ENCODE measurements around the gene PDIA6. TPM values are rescaled to one million over a fixed set of nuclear protein-coding genes. Genes with fewer than 3 reads are reported as not detected.

Gene PDIA6
- total and polyA plus RNA-seq, 4 donors = 164 to 222 (median 168) TPM

DNA sequence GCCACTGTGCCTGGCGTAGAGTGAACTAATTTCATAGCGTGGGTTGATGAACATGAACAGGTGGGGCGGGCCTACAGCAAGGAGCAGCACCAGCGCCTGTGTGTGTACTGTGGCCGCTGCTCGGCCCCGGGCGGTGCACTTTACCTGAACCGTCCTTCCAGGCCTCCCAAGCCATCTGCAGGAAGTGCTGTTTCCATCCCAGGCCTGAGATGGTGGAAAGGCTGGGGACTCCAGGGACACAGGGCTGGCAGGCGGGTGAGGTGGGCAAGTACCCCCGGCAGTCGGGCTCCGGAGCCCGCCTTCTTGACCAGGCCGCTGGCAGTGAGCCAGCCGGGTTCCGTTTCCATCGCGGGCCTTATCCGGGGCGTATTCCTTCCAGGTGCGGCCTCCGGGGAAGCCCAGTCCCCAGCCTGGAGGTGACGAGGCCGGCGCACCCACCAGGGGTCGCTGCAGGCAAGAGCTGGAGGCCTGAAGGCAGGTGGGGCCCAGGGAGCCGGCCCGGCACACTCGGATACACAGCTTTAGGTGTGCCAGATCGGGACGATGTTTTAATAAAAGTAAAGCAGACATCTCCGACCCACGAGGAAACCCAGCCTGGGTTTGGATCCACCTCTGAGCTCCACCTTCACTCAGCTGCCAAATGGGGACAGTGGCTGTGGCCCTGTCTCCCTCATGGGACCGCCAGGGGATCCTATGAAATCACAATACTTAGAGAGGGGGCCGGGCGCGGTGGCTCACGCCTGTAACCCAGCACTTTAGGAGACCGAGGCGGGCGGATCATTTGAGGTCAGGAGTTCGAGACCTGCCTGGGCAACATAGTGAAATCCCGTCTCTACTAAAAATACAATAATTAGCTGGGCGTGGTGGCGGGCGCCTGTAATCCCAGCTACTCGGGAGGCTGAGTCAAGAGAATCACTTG lies 22.7 kb upstream of the PDIA6 start:
- peak in 2 of 6 donors; percentile 73 to 79 for DNase-seq (ENCODE audit: low read depth in 4 of 6, low spot score in 6 of 6)
- H3K27me3 ChIP-seq (ENCODE audit: control insufficient read depth, insufficient read depth, low read length) = peaks cover 9% of the 10 kb centered on the region

DNA sequence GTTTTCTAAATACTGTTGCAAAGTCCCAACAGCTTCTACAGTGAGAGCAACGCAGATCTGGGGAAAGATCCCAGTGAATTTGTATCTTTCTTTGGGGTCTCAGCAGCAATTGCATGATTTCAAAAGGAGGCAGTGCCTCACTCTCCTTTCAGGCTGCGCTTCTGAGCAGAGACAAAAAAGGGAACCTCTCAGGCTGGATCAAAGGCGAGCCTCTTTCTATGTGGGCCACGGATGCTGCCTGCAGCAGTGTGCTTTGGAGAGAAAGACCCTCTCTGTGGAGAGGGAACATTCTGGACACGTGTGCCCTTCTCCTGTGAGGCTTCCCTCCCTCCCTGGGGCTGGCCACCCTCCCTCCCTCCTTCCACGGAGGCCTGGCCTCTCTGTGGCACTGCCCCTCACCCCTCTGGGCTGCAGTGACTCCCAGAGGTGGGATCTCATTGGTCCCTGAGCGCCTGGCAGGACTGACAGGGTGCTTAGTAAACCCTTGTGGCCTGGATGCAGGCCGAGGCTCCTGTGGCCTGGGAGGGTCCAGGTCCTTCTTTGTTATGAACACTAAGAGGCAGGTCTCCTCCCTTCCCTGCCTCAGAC lies 21.6 kb upstream of the PDIA6 start:
- H3K4me3 ChIP-seq (ENCODE audit: low read depth, low read length) = no peak overlapping the region
- 38% methylated on average over 6 of the region's 8 CpGs for WGBS (ENCODE audit: insufficient coverage)
- peaks cover 9% of the 10 kb centered on the region for H3K27me3 ChIP-seq (ENCODE audit: control insufficient read depth, insufficient read depth, low read length)
- peaks cover 70% of the 10 kb centered on the region for H3K4me1 ChIP-seq (ENCODE audit: control insufficient read depth, insufficient read depth, low read length)
- peak overlapping the region; percentile 70 for H3K27ac ChIP-seq (ENCODE audit: low read depth, low read length)
- no peaks in the 10 kb centered on the region for H3K36me3 ChIP-seq (ENCODE audit: control insufficient read depth, insufficient read depth, low read length)
- DNase-seq (ENCODE audit: low read depth in 4 of 6, low spot score in 6 of 6) = peak in 3 of 6 donors; percentile 36 to 82 (median 62)
- no peaks in the 10 kb centered on the region for H3K9me3 ChIP-seq (ENCODE audit: control insufficient read depth, insufficient read depth, low read length)

More for the DNA sequence above, 22.7 kb upstream of the PDIA6 start:
- Histone ChIP-seq H3K4me3 (ENCODE audit: low read depth, low read length) (no peak overlapping the region), H3K27ac (ENCODE audit: low read depth, low read length) (no peak overlapping the region), H3K4me1 (ENCODE audit: control insufficient read depth, insufficient read depth, low read length) (peaks cover 70% of the 10 kb centered on the region), H3K9me3 (ENCODE audit: control insufficient read depth, insufficient read depth, low read length) (no peaks in the 10 kb centered on the region), H3K36me3 (ENCODE audit: control insufficient read depth, insufficient read depth, low read length) (no peaks in the 10 kb centered on the region)
- 52% methylated on average over 48 of the region's 48 CpGs for WGBS (ENCODE audit: insufficient coverage)

DNA sequence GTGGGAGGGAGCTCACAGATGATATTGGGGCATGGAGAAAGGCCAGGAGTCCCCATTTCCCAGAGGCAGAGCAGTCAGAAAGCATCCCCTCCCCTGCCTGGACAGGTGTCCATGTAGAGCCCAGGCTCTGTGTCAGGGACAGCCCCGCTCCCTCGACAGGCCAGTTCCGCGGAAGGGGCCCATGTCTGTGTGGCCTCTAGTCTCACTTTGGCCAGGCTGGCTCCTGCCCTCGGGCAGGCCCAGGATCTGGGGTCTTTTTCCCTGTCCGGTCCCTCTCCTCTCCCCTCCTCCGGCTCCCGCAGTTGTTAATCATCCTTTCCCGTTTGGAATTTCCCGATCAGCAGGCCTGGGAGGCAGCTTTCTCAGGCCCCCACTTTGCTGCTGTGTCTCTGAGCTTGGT lies 20.4 kb upstream of the PDIA6 start:
- DNase-seq (ENCODE audit: low read depth in 4 of 6, low spot score in 6 of 6) = no peak
- Histone ChIP-seq H3K4me1 (ENCODE audit: control insufficient read depth, insufficient read depth, low read length) (peaks cover 74% of the 10 kb centered on the region), H3K27me3 (ENCODE audit: control insufficient read depth, insufficient read depth, low read length) (peaks cover 9% of the 10 kb centered on the region), H3K36me3 (ENCODE audit: control insufficient read depth, insufficient read depth, low read length) (no peaks in the 10 kb centered on the region), H3K9me3 (ENCODE audit: control insufficient read depth, insufficient read depth, low read length) (no peaks in the 10 kb centered on the region), H3K4me3 (ENCODE audit: low read depth, low read length) (no peak overlapping the region), H3K27ac (ENCODE audit: low read depth, low read length) (peak overlapping the region; percentile 70)
- WGBS (ENCODE audit: insufficient coverage) = 80% methylated on average over 10 of the region's 10 CpGs

DNA sequence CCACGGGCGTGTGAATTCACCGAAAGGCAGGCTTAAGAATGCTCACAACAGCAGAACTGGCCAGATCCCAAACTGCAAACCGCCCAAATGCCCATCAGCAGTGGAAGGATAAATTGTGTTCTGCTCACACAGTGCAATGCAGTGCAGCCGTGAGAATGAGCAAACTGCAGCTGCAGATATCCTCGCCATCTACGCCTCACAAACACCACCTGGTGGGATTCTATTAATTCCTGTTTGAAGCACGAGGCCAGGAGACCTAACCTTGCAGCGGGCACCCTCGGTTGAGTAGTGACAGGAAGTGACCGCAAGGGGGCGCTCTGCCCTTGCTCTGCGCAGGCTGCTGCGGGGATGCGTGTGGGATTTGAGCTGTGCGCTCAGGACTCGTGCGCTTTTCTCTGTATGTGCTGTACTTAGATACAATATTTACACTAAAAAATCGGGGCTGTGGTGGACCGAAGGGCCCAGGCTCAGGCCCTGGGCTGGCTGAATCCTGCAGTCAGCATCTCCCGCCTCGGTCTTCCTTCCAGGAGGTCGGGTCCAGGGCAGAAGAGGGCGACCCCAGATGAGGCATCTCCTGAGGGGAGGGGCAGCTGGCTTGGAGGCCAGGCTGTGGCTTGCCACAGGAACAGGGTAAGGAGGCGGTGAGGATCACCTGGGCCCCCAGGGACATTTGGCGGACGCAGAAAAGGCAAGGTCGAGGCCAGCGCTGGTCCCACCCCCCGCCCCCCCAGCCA lies 19.8 kb upstream of the PDIA6 start:
- no peaks in the 10 kb centered on the region for H3K36me3 ChIP-seq (ENCODE audit: control insufficient read depth, insufficient read depth, low read length)
- H3K27ac ChIP-seq (ENCODE audit: low read depth, low read length) = no peak overlapping the region
- no peaks in the 10 kb centered on the region for H3K9me3 ChIP-seq (ENCODE audit: control insufficient read depth, insufficient read depth, low read length)
- no peak overlapping the region for H3K4me3 ChIP-seq (ENCODE audit: low read depth, low read length)
- peaks cover 9% of the 10 kb centered on the region for H3K27me3 ChIP-seq (ENCODE audit: control insufficient read depth, insufficient read depth, low read length)
- peak in 5 of 6 donors; percentile 69 to 97 (median 74) for DNase-seq (ENCODE audit: low read depth in 4 of 6, low spot score in 6 of 6)
- H3K4me1 ChIP-seq (ENCODE audit: control insufficient read depth, insufficient read depth, low read length) = peaks cover 67% of the 10 kb centered on the region
- 21% methylated on average over 18 of the region's 30 CpGs for WGBS (ENCODE audit: insufficient coverage)

DNA sequence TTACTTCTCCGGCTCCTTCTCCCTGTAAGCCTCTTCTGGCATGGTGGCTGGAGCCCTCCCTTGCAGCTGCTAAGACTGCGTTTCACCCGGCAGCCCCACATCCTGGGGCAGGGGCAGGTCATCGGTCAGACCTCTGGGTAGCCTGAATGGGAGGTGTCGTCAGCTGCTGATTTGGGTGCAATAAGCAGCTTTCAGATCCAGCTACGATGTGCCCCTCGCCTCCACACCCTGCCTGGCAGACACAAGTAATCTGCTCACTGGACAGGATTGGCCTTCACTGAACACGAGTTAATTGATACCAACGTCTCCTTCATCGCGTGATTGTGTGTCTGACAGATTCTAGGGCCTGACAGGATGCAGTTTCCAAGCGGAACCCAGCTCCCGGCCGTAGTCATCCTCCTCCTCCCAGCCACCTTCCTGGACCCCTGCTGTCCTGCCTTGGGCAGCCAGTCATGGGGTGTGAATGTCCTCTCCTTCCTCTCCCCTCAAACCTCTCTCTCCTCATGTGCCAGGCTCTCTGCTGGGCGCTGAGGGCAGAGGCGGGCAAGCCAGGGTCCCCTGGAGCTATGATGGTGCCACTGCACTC lies 18.9 kb upstream of the PDIA6 start:
- Histone ChIP-seq H3K4me3 (ENCODE audit: low read depth, low read length) (no peak overlapping the region), H3K36me3 (ENCODE audit: control insufficient read depth, insufficient read depth, low read length) (no peaks in the 10 kb centered on the region), H3K4me1 (ENCODE audit: control insufficient read depth, insufficient read depth, low read length) (peaks cover 59% of the 10 kb centered on the region), H3K27me3 (ENCODE audit: control insufficient read depth, insufficient read depth, low read length) (peaks cover 9% of the 10 kb centered on the region), H3K27ac (ENCODE audit: low read depth, low read length) (no peak overlapping the region), H3K9me3 (ENCODE audit: control insufficient read depth, insufficient read depth, low read length) (no peaks in the 10 kb centered on the region)
- DNase-seq (ENCODE audit: low read depth in 4 of 6, low spot score in 6 of 6) = no peak
- WGBS (ENCODE audit: insufficient coverage) = 69% methylated on average over 14 of the region's 16 CpGs

DNA sequence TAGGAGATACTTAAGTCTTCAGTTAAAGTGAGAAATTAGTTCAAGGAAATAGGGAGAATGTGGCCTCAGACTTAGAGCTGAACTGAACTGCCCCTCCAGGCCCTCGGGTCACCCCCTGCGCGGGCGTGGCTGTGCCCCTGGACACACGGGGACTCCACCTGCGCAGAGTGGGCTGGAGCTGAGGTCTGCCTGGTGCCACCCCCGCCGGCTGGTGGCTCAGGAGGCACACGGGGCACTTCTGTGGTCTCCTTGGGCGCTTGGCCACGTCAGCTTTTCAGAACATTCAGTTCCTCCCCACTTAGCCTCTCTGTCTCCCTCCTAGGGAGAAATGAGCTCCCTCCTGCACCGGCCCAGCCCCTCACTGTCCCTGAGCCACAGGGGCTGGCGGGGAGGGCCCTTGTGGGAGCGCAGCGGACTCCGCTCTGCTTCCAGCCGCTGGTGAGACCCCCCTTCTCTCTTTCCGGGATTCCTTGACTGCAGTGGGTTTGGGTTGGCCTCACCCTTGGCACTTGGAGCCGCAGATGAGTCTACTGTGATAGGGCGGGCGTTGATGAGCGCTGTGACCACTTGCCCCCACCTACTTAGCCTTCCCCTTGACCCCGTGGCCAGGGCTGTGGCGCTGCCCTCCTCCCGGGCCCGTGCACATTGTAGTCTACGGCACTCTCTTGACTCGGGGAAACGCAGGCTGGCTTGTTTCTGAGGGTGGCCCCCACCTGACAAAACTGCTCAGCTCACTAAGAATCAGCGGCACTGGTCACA lies 18.2 kb upstream of the PDIA6 start:
- H3K36me3 ChIP-seq (ENCODE audit: control insufficient read depth, insufficient read depth, low read length) = no peaks in the 10 kb centered on the region
- H3K4me3 ChIP-seq (ENCODE audit: low read depth, low read length) = no peak overlapping the region
- DNase-seq (ENCODE audit: low read depth in 4 of 6, low spot score in 6 of 6) = no peak
- H3K9me3 ChIP-seq (ENCODE audit: control insufficient read depth, insufficient read depth, low read length) = no peaks in the 10 kb centered on the region
- WGBS (ENCODE audit: insufficient coverage) = 79% methylated on average over 28 of the region's 30 CpGs
- no peak overlapping the region for H3K27ac ChIP-seq (ENCODE audit: low read depth, low read length)
- peaks cover 9% of the 10 kb centered on the region for H3K27me3 ChIP-seq (ENCODE audit: control insufficient read depth, insufficient read depth, low read length)
- H3K4me1 ChIP-seq (ENCODE audit: control insufficient read depth, insufficient read depth, low read length) = peaks cover 53% of the 10 kb centered on the region

DNA sequence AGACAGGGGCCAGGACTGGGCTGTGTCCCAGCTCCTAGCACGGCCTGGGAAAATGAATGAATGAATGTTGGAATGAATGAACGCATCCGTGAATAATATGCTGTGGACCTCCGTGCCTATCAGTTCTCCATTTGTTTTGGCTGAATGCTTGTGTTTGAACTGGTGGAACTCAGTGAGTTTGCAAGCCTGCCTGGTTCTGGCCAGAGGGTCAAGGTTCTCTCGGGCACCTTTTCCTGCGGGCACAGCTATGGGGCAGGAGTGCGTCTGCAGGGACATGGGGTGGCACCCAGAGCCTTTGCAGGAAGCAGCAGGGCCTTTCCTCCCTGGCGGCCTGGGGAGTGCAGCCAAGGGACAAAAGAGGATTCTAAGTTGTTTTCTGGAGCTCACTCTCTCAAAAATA lies 17.6 kb upstream of the PDIA6 start:
- Histone ChIP-seq H3K9me3 (ENCODE audit: control insufficient read depth, insufficient read depth, low read length) (no peaks in the 10 kb centered on the region), H3K4me1 (ENCODE audit: control insufficient read depth, insufficient read depth, low read length) (peaks cover 47% of the 10 kb centered on the region), H3K36me3 (ENCODE audit: control insufficient read depth, insufficient read depth, low read length) (no peaks in the 10 kb centered on the region), H3K27ac (ENCODE audit: low read depth, low read length) (no peak overlapping the region), H3K27me3 (ENCODE audit: control insufficient read depth, insufficient read depth, low read length) (peaks cover 7% of the 10 kb centered on the region), H3K4me3 (ENCODE audit: low read depth, low read length) (no peak overlapping the region)
- DNase-seq (ENCODE audit: low read depth in 4 of 6, low spot score in 6 of 6) = no peak
- WGBS (ENCODE audit: insufficient coverage) = 85% methylated on average over 7 of the region's 8 CpGs

DNA sequence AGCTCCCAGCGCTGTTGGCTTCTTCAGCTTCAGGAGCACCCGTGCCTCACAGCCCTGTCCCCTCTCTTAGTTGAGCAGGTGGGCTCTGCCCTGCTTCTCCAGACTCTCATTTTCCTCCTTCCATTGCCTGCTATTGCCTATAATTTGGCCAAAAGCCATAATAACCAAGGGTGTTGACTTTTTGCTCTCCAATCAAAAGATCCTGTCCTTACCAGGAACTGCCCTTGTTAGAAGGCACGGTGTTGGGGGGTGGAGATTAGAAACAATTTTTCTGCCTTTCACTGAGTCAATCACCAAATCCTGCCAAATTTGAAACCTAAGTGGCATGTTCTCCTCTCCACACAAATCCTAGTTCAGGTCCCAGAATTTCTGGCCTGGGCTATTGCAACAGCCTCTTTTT lies 16.7 kb upstream of the PDIA6 start:
- Histone ChIP-seq H3K36me3 (ENCODE audit: control insufficient read depth, insufficient read depth, low read length) (no peaks in the 10 kb centered on the region), H3K4me3 (ENCODE audit: low read depth, low read length) (no peak overlapping the region), H3K9me3 (ENCODE audit: control insufficient read depth, insufficient read depth, low read length) (no peaks in the 10 kb centered on the region), H3K27ac (ENCODE audit: low read depth, low read length) (no peak overlapping the region), H3K27me3 (ENCODE audit: control insufficient read depth, insufficient read depth, low read length) (peaks cover 7% of the 10 kb centered on the region), H3K4me1 (ENCODE audit: control insufficient read depth, insufficient read depth, low read length) (peaks cover 42% of the 10 kb centered on the region)
- 93% methylated on average over 2 of the region's 3 CpGs for WGBS (ENCODE audit: insufficient coverage)
- no peak for DNase-seq (ENCODE audit: low read depth in 4 of 6, low spot score in 6 of 6)

DNA sequence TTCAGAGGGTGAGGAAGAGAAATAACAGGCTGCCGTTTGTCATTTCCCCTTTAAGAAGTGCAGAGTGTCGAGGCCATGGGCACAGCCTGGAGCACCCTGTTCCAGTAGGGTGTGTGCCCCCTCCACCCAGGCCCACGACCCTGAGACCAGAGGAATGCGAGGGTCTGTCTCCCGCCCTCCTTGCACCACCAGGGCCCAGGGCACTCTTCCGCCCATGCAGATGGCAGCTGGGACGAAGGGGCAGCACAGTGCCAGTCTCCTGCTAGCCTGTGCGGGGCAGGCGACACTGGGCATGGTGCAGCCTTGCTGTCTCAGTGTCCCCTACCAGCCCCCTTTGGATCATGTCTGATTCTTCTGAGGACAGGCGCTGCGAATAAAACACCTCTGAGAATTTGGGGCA lies 15.8 kb upstream of the PDIA6 start:
- no peak overlapping the region for H3K27ac ChIP-seq (ENCODE audit: low read depth, low read length)
- H3K9me3 ChIP-seq (ENCODE audit: control insufficient read depth, insufficient read depth, low read length) = no peaks in the 10 kb centered on the region
- peaks cover 6% of the 10 kb centered on the region for H3K27me3 ChIP-seq (ENCODE audit: control insufficient read depth, insufficient read depth, low read length)
- no peak overlapping the region for H3K4me3 ChIP-seq (ENCODE audit: low read depth, low read length)
- DNase-seq (ENCODE audit: low read depth in 4 of 6, low spot score in 6 of 6) = no peak
- H3K36me3 ChIP-seq (ENCODE audit: control insufficient read depth, insufficient read depth, low read length) = no peaks in the 10 kb centered on the region
- peaks cover 32% of the 10 kb centered on the region for H3K4me1 ChIP-seq (ENCODE audit: control insufficient read depth, insufficient read depth, low read length)
- WGBS (ENCODE audit: insufficient coverage) = 87% methylated on average over 11 of the region's 11 CpGs

Measured in spinal cord (tissue), 10 donors.